Small intestine (tissue), 7 donors: ENCODE data around the gene RERE. TPM values are rescaled to one million over a fixed set of nuclear protein-coding genes. Genes with fewer than 3 reads are reported as not detected.

ENCODE experiments used
- DNase-seq, 2 donors: peaks; one replicate each; pipeline versions ENCODE4 v3.0.0 to v3.0.0-alpha.2; 2013
- FAIRE-seq: peaks from 2 replicates; lab custom pipeline; 2012; peaks lifted over from hg19 to GRCh38; lab: Jason Lieb, UNC
- H3K27ac ChIP-seq, 3 donors: one replicate each; pipeline ENCODE4 v1.5.1; 2013; ENCODE audit warnings: low read length in 2 of 3, mild to moderate bottlenecking in 2 of 3, control low read depth in 1 of 3, inconsistent platforms in 1 of 3, low read depth in 1 of 3, moderate library complexity in 1 of 3
- H3K27me3 ChIP-seq, 3 donors: one replicate each; pipeline ENCODE4 v1.6.1; 2013; ENCODE audit warnings: low read length in 3 of 3, inconsistent platforms in 1 of 3; ENCODE audit not compliant: control insufficient read depth in 3 of 3, insufficient read depth in 3 of 3
- H3K36me3 ChIP-seq, 3 donors: one replicate each; pipeline ENCODE4 v1.6.1; 2013; ENCODE audit warnings: low read length in 3 of 3, inconsistent platforms in 1 of 3, low read depth in 1 of 3, mild to moderate bottlenecking in 1 of 3, moderate library complexity in 1 of 3; ENCODE audit not compliant: control insufficient read depth in 3 of 3, insufficient read depth in 2 of 3
- H3K4me1 ChIP-seq, 3 donors: one replicate each; pipeline ENCODE4 v1.6.1; 2013; ENCODE audit warnings: low read length in 2 of 3, inconsistent platforms in 1 of 3, low read depth in 1 of 3, mild to moderate bottlenecking in 1 of 3, moderate library complexity in 1 of 3; ENCODE audit not compliant: control insufficient read depth in 3 of 3, insufficient read depth in 2 of 3
- H3K4me3 ChIP-seq, 3 donors: one replicate each; pipeline ENCODE4 v1.5.1; 2013; ENCODE audit warnings: low read length in 3 of 3, control low read depth in 1 of 3, inconsistent platforms in 1 of 3, low read depth in 1 of 3, mild to moderate bottlenecking in 1 of 3, moderate library complexity in 1 of 3
- H3K9me3 ChIP-seq, 2 donors: one replicate each; pipeline ENCODE4 v1.6.1; 2013; ENCODE audit warnings: low read depth in 1 of 2, low read length in 1 of 2; ENCODE audit not compliant: control insufficient read depth in 2 of 2, insufficient read depth in 1 of 2
- WGBS, 3 donors: extraction: QIAGEN DNeasy Blood & Tissue Kit; methylation state at CpG; one replicate each; pipeline ENCODE4 v1.1.7; 2013; 5-methylcytosine and 5-hydroxymethylcytosine counted together
- polyA plus RNA-seq, 4 donors: library from polyadenylated mRNA; stranded (reverse) in 3 of 4; unstranded in 1 of 4; fragments of 200-250 nt in 3 of 4; fragments of 120-200 nt in 1 of 4; gene quantifications; one replicate each; pipeline versions ENCODE4 v1.2.1 to v1.2.3, GENCODE V29; 2013
- donor health status: healthy with polysubstance abuse.
- donor health status: control.
- donor health status: control.
- donor health status: Bipolar disorder and iron deficiency.
- donor health status: healthy.

The RERE gene
- polyA plus RNA-seq, 4 donors: 19.5 to 66.8 (median 25.8) TPM

GRCh38 chr1:8371372-8371991 is 446.0 kb downstream of the RERE start:
- no peaks in the 10 kb centered on the region for H3K27me3 ChIP-seq
- no peak for DNase-seq
- no peaks in the 10 kb centered on the region for H3K9me3 ChIP-seq
- peaks cover 2 to 49% (median 3%) of the 10 kb centered on the region in 3 donors for H3K36me3 ChIP-seq
- peak overlapping the region; percentile 5 to 77 (median 13) for H3K27ac ChIP-seq
- FAIRE-seq: no peak
- no peak overlapping the region for H3K4me3 ChIP-seq
- H3K4me1 ChIP-seq: peaks cover 6 to 52% (median 25%) of the 10 kb centered on the region in 3 donors
- WGBS, 3 donors: 75 to 86% (median 82%) methylated on average over 9 of the region's 9 CpGs

- Histone ChIP-seq H3K36me3 (peaks cover 0 to 52% (median 5%) of the 10 kb centered on the region in 3 donors), H3K4me3 (no peak overlapping the region), H3K9me3 (no peaks in the 10 kb centered on the region), H3K4me1 (peaks cover 6 to 52% (median 25%) of the 10 kb centered on the region in 3 donors), H3K27me3 (no peaks in the 10 kb centered on the region), H3K27ac (peak overlapping the region; percentile 13 to 77 (median 13))
- DNase-seq: no peak
- WGBS, 3 donors: 18 to 38% (median 36%) methylated on average over 5 of the region's 5 CpGs
- FAIRE-seq: no peak
These were observed 446.5 kb downstream of the RERE start for GRCh38 chr1:8370905-8371315.

GRCh38 chr1:8370046-8370881 is 447.2 kb downstream of the RERE start:
- WGBS, 3 donors: 54 to 65% (median 62%) methylated on average over 14 of the region's 14 CpGs
- peak in 1 of 2 donors; percentile 43 for DNase-seq

GRCh38 chr1:8368956-8369639 is 448.3 kb downstream of the RERE start:
- Histone ChIP-seq H3K4me1 (peaks cover 4 to 53% (median 20%) of the 10 kb centered on the region in 3 donors), H3K27me3 (no peaks in the 10 kb centered on the region), H3K36me3 (peaks cover 6 to 61% (median 9%) of the 10 kb centered on the region in 3 donors), H3K4me3 (no peak overlapping the region), H3K9me3 (no peaks in the 10 kb centered on the region), H3K27ac (no peak overlapping the region)
- no peak for DNase-seq
- 70 to 88% (median 80%) methylated on average over 5 of the region's 5 CpGs for WGBS, 3 donors
- FAIRE-seq: no peak

More at GRCh38 chr1:8370046-8370881, 447.2 kb downstream of the RERE start:
- no peak for FAIRE-seq
- H3K9me3 ChIP-seq: no peaks in the 10 kb centered on the region
- peaks cover 2 to 56% (median 5%) of the 10 kb centered on the region in 3 donors for H3K36me3 ChIP-seq
- no peaks in the 10 kb centered on the region for H3K27me3 ChIP-seq
- H3K4me1 ChIP-seq: peaks cover 6 to 52% (median 25%) of the 10 kb centered on the region in 3 donors
- H3K27ac ChIP-seq: peak overlapping the region in 2 of 3 donors; percentile 13 to 47
- no peak overlapping the region for H3K4me3 ChIP-seq

- H3K4me1 ChIP-seq: peaks cover 4 to 42% (median 20%) of the 10 kb centered on the region in 3 donors
- H3K27me3 ChIP-seq: no peaks in the 10 kb centered on the region
- H3K4me3 ChIP-seq: no peak overlapping the region
- H3K27ac ChIP-seq: peak overlapping the region in 2 of 3 donors; percentile 5 to 13
- no peak for FAIRE-seq
- no peaks in the 10 kb centered on the region for H3K9me3 ChIP-seq
- 70 to 81% (median 79%) methylated on average over 8 of the region's 8 CpGs for WGBS, 3 donors
- peaks cover 11 to 62% (median 12%) of the 10 kb centered on the region in 3 donors for H3K36me3 ChIP-seq
- peak; percentile 48 to 81 for DNase-seq
These were observed 449.8 kb downstream of the RERE start for GRCh38 chr1:8367571-8368194.

GRCh38 chr1:8365661-8366362 is 451.6 kb downstream of the RERE start:
- DNase-seq: no peak
- H3K4me3 ChIP-seq: no peak overlapping the region
- peaks cover 21 to 67% (median 24%) of the 10 kb centered on the region in 3 donors for H3K36me3 ChIP-seq
- no peak overlapping the region for H3K27ac ChIP-seq
- no peaks in the 10 kb centered on the region for H3K27me3 ChIP-seq
- no peaks in the 10 kb centered on the region for H3K9me3 ChIP-seq
- H3K4me1 ChIP-seq: peaks cover 2 to 29% (median 10%) of the 10 kb centered on the region in 3 donors
- FAIRE-seq: no peak
- WGBS, 3 donors: 92 to 94% (median 93%) methylated on average over 24 of the region's 24 CpGs

GRCh38 chr1:8364528-8365442 is 452.7 kb downstream of the RERE start:
- no peak for DNase-seq
- no peaks in the 10 kb centered on the region for H3K27me3 ChIP-seq
- WGBS, 3 donors: 78 to 86% (median 79%) methylated on average over 28 to 29 of the region's 29 CpGs
- peak overlapping the region in 1 of 3 donors; percentile 62 for H3K27ac ChIP-seq
- H3K4me3 ChIP-seq: no peak overlapping the region
- no peaks in the 10 kb centered on the region for H3K9me3 ChIP-seq
- FAIRE-seq: no peak
- peaks cover 23 to 76% (median 31%) of the 10 kb centered on the region in 3 donors for H3K36me3 ChIP-seq
- peaks cover 2 to 19% (median 10%) of the 10 kb centered on the region in 3 donors for H3K4me1 ChIP-seq
